Measurements from ENCODE around the gene FUS. TPM values are rescaled to one million over a fixed set of nuclear protein-coding genes. Genes with fewer than 3 reads are reported as not detected.

The FUS gene
- 40.6 and 54.4 TPM in 2 replicates for total RNA-seq
- 386 and 618 TPM in 2 replicates for polyA plus RNA-seq

DNA sequence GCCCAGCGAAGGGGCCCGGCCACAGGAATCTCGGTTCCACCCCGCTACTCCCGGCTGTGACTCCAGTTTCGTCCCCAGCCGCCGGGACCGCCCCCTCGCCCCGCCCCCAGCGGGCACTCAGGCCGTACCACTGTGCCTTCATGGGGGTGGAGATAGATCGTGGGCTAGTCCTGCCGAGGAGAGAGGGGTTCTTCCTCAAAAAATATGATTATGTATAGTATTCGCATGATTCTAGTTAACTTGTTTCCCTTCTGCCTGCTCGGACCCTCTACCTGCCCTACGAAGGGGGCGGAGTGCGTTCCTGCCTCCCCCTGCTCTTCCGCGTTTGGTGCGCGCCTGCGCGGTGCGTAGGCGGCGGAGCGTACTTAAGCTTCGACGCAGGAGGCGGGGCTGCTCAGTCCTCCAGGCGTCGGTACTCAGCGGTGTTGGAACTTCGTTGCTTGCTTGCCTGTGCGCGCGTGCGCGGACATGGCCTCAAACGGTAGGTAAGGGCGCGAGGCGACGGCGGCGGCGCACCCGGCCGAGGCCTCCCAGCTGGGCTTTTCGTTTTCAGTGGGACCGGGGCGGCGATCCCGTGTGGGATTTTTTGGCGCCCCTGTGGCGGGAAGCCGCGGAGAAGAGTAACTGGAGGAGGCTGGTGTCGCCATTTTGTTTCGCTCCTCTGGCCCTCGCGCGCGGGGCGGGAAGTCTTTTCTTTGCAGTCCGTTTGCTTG lies at the start of gene FUS:
Gene FUS (plus strand): TSS at position 393 of the 713 bp plus-strand sequence. CDS start 76 bp downstream, at position 469.
- H3K27me3 ChIP-seq: no peaks in the 10 kb centered on the region
- peak within 1 kb of the TSS; percentile 98 for H3K27ac ChIP-seq
- H3K4me3 ChIP-seq: peak within 1 kb of the TSS; percentile 94
- H3K9me3 ChIP-seq (ENCODE audit: low read depth): no peaks in the 10 kb centered on the region
- H3K36me3 ChIP-seq: peaks cover 23% of the 10 kb centered on the region
- TF ChIP-seq, protein P1, sequence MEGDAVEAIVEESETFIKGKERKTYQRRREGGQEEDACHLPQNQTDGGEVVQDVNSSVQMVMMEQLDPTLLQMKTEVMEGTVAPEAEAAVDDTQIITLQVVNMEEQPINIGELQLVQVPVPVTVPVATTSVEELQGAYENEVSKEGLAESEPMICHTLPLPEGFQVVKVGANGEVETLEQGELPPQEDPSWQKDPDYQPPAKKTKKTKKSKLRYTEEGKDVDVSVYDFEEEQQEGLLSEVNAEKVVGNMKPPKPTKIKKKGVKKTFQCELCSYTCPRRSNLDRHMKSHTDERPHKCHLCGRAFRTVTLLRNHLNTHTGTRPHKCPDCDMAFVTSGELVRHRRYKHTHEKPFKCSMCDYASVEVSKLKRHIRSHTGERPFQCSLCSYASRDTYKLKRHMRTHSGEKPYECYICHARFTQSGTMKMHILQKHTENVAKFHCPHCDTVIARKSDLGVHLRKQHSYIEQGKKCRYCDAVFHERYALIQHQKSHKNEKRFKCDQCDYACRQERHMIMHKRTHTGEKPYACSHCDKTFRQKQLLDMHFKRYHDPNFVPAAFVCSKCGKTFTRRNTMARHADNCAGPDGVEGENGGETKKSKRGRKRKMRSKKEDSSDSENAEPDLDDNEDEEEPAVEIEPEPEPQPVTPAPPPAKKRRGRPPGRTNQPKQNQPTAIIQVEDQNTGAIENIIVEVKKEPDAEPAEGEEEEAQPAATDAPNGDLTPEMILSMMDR (IDR thresholded peaks at IDR 0.05; ENCODE audit: low read depth, low read length): no peak
- peak; percentile 93 to 94 for DNase-seq (ENCODE audit: low read depth in 1 of 2, low spot score in 1 of 2)
- H3K4me1 ChIP-seq (ENCODE audit: low read depth): peaks cover 16% of the 10 kb centered on the region

DNA sequence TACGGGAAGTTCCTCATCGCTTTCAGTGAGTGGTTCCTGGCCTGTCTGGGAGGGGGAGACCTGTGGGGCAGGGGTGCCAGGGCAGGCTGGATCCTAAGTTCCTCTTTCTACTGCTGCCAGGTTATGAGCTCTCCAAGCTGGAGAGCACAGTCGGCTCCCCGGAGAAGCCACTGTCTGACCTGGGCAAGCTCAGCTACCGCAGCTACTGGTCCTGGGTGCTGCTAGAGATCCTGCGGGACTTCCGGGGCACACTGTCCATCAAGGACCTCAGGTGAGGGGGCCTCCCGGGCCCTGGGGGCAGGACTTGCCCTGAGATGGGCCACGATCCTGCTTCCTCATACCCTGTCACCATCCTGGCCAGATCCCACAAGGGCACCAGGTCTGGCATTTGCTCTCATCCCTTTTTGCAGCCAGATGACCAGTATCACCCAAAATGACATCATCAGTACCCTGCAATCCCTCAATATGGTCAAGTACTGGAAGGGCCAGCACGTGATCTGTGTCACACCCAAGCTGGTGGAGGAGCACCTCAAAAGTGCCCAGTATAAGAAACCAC lies 49.5 kb upstream of the FUS start:
- Histone ChIP-seq H3K4me3 (no peak overlapping the region), H3K4me1 (ENCODE audit: low read depth) (peaks cover 7% of the 10 kb centered on the region), H3K36me3 (peaks cover 21% of the 10 kb centered on the region), H3K27ac (no peak overlapping the region), H3K27me3 (no peaks in the 10 kb centered on the region), H3K9me3 (ENCODE audit: low read depth) (no peaks in the 10 kb centered on the region)
- DNase-seq (ENCODE audit: low read depth in 1 of 2, low spot score in 1 of 2): no peak
- TF ChIP-seq, protein P1 (IDR thresholded peaks at IDR 0.05; ENCODE audit: low read depth, low read length): no peak

DNA sequence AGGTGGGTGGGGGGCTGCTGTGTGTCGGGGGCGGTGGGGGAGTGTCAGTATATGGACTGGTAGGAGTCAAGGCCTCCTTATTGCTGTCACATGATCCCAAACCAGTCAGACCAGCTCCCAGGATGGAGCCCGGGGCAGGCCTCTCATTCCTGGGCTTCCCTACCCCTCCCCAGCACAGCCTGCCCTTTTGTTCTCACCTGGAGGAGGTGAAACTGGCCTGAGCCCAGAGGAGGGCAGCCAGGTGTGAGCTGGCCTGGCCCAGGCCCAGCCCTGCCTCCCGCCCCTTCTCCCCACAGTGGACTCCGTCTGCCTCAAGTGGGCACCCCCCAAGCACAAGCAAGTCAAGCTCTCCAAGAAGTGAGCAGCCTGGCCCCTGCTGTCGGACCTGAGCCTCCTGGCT lies 49.0 kb upstream of the FUS start:
- H3K9me3 ChIP-seq (ENCODE audit: low read depth): no peaks in the 10 kb centered on the region
- H3K4me3 ChIP-seq: no peak overlapping the region
- peaks cover 21% of the 10 kb centered on the region for H3K36me3 ChIP-seq
- H3K4me1 ChIP-seq (ENCODE audit: low read depth): peaks cover 7% of the 10 kb centered on the region
- no peak for DNase-seq (ENCODE audit: low read depth in 1 of 2, low spot score in 1 of 2)
- H3K27ac ChIP-seq: no peak overlapping the region
- TF ChIP-seq, protein P1 (IDR thresholded peaks at IDR 0.05; ENCODE audit: low read depth, low read length): no peak
- no peaks in the 10 kb centered on the region for H3K27me3 ChIP-seq

DNA sequence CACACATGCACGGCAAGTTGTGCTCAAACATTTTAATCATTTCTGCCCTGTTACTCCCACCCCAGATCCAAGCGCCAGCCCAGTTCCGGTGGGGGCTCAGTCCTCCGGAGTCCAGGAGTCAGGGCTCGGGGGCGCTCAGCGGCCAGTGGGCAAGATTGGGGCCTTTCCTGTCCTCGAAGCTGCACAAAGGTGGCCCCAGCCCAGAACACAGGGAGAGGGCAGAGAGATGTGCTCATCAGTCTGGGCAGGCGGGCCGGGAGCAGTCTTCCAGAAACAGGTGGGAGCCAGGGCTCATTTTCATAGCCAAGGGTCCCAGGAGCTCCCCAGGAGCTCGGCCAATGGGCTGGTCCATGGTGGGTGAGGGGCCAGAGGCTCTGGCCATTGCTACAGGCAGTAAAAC lies 48.5 kb upstream of the FUS start:
- no peaks in the 10 kb centered on the region for H3K9me3 ChIP-seq (ENCODE audit: low read depth)
- H3K27ac ChIP-seq: no peak overlapping the region
- peaks cover 21% of the 10 kb centered on the region for H3K36me3 ChIP-seq
- TF ChIP-seq, protein P1 (IDR thresholded peaks at IDR 0.05; ENCODE audit: low read depth, low read length): no peak
- H3K27me3 ChIP-seq: no peaks in the 10 kb centered on the region
- no peak for DNase-seq (ENCODE audit: low read depth in 1 of 2, low spot score in 1 of 2)
- H3K4me3 ChIP-seq: no peak overlapping the region
- peaks cover 7% of the 10 kb centered on the region for H3K4me1 ChIP-seq (ENCODE audit: low read depth)

DNA sequence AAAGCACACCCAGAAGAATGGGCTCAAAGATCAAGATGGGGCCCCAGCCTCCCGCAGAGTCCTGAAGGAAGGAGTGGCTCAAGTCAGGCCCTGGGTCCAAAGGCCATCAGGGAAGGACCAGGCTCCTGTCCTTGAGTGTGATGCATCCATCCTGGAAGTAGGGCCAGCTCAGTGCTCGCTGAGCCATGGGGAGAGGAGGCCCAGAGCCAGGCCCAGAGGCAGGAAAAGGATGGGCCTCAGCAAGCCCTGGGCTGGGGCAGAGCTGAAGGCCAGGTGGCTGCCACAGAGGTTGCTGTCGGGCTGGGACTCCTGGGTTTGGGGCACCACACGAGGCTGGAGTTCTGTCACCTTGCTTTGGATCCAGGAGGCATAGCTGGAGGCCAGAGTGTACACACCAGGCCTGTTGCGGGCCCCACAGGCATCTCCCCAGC lies 48.1 kb upstream of the FUS start:
- no peak overlapping the region for H3K4me3 ChIP-seq
- H3K36me3 ChIP-seq: peaks cover 21% of the 10 kb centered on the region
- no peak for DNase-seq (ENCODE audit: low read depth in 1 of 2, low spot score in 1 of 2)
- H3K27me3 ChIP-seq: no peaks in the 10 kb centered on the region
- TF ChIP-seq, protein P1 (IDR thresholded peaks at IDR 0.05; ENCODE audit: low read depth, low read length): no peak
- no peak overlapping the region for H3K27ac ChIP-seq
- no peaks in the 10 kb centered on the region for H3K9me3 ChIP-seq (ENCODE audit: low read depth)
- H3K4me1 ChIP-seq (ENCODE audit: low read depth): peaks cover 7% of the 10 kb centered on the region

Data from cardiac muscle cell (in vitro differentiated cells and primary cell).